T follicular helper cell (primary cell): ENCODE results near the gene CCR6.
A peak's percentile ranks its signal among the peaks of the same experiment; 100 is the strongest.
"Not testable (repeated sequence)": the region's sequence is repeated elsewhere in the genome, so short reads cannot be mapped to it uniquely, and the experiment has no call there.

Source experiments
- DNase-seq: peaks from one replicate; pipeline ENCODE4 v3.0.0-alpha.2; 2020; ENCODE audit warnings: low read depth

The CCR6 gene

DNA sequence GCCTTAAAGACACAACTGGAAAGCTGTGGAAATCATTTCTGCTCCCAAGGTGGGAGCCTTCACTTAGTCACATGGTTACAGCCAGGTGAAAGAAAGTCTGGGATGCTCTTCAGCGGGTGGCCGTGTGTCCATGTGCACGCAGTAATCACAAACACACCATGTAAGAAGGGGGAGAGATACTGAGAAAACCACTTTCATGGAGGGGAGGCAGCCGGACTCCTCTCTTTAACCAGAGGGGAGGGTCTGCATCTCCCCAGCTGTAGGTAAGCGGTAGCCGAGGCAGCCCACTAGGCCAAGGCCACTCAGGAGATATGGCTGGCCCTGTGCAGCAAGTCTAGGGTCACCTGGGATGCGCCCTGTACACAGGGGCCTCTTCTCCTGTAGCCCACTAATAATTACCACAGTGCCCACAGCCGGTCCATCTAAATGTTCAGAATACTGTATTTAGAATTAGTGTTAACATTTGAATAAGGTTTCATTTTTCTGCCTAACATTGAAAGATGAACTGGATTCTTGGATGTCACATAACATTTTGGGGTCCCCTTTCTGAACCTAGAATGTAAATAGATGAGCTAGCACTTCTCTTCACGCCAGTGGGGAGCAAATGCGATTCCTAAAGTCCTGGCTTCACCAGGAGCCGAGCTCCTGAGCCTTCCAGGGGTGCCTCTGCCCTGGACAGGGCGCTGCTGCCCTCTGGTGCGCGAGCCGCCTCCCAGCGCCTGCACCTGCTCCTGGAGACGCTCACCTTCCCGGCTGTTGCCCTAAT lies 19.0 kb downstream of the CCR6 start:
- DNase-seq, result peak; percentile 45

DNA sequence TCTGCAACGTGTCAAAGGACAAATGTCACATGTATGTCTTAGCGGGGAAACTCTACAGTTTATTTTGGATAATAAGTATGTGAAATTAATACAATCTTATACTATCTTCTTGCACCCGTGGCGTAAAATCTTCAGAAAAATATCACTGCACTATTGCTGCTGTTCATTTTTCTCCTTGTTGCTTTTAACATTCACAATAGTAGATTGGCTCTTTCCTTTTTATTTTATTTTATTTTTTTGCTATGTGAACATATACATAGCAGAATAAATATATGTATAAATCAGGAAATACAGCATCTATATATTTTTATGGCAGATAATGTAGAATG lies 19.5 kb downstream of the CCR6 start:
- DNase-seq, result no peak

DNA sequence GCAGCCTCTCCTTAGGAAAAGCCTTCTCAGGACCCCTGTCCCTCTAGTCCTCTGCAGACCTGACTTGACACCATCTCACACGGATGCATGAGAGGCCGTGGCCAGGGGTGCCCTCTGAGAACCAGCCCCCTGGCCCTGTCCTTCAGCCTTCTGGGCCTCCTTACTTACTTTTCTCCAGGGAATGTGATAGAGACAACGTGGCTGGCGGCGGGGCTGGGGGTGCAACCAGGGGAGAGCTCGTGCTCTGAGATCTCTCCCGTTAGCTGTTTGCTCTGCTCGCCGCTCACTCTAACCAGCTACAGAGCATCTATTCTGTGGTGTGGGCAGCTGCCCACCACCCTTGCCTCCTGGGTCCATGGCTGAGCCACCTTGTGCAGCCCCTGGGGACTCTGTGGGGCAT lies 20.1 kb downstream of the CCR6 start:
- DNase-seq, result no peak

DNA sequence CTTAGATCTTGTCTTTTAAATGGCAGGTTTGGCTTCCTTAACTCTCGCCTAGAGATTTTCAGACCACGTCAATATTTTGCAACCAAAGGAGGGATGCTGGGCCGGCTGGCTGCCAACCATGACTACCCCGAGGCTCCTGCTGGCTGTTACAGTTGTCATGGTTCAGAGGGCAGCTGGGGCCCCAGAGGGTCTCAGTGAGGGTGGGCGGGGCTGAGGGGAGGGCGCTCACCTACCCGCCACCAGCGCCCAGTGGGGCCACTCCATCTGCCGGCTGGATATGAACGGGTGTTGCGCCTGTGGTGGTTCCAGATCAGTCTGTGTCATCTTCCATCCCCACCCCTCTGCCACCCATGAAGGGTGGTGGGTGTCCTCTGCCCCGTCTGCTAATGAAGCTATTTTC lies 22.6 kb downstream of the CCR6 start:
- DNase-seq, result no peak

DNA sequence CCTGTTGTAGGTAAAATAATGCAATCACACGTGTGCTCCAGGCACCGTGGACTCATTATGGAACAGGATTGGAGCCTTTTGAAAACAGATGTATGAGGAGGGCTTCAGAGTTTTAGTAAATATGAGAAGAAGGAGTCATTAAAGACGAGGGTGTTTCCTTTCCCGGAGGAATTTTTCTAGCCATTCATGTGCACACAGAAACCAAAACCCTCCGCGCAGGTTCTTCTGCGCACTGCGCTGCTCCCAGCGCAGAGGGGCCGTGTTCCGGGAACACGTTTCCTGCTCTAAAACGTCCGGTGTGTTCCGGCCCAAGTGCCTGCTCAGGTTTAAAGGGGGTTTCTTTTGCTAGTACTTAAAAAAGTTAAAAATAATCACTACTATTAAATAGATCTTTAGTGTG lies 23.2 kb downstream of the CCR6 start:
- no peak for DNase-seq

DNA sequence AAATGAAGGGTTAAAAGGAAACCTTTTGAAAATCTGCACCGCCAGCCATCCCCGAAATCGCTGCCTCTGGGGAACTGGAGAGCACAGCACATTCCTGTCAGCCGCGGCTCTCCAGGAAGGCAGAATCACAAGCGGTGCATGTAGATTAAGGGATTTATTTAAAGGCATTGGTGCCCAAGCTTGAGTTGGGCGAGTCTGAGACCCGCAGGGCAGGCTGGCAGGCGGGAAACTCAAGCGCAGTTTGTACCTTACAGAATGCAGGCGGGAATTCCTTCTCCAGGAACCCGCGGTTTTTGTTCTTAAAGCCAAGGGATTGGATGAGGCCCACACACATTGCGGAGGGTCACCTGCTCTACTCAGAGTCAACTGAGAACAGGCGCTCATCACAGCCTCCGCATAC lies 24.1 kb downstream of the CCR6 start:
- no peak for DNase-seq

DNA sequence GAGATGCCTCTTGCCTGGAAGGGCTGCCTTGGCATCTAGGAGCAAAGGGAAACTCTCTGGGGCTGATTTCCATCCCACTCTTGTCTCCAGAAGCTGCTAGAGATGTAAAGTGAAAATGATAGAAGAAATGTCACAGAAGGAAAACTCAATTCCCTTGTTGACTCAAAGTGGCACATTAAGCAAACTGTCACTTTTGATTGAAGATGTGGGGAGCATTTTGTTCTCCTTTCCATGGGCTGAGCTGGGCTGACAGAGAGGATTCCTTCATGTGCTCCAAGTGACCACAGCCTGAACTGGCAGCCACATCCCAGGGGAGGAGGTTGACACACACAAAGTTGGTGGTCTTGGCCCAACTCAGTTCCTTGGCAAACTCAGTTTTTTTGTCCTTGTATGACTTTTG lies 25.1 kb downstream of the CCR6 start:
- no peak for DNase-seq

DNA sequence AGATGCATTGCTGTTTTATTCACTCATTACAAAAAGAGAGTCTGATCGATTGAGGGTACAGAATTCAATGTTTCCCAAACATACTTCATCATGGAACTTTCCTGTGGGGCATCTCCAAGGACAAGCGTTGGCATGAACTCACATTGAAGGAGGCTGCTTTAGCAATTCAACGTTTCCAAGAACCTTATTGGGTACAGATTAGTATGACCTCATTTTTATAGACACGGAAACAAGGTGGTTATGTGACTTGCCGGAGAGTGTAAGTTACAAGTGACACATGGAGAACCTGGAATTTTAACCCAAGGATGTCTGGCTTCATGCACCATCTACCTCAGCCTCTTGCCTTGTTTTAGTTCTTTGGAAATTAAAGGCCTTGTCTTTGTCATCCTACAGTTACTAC lies 26.1 kb downstream of the CCR6 start:
- no peak for DNase-seq

DNA sequence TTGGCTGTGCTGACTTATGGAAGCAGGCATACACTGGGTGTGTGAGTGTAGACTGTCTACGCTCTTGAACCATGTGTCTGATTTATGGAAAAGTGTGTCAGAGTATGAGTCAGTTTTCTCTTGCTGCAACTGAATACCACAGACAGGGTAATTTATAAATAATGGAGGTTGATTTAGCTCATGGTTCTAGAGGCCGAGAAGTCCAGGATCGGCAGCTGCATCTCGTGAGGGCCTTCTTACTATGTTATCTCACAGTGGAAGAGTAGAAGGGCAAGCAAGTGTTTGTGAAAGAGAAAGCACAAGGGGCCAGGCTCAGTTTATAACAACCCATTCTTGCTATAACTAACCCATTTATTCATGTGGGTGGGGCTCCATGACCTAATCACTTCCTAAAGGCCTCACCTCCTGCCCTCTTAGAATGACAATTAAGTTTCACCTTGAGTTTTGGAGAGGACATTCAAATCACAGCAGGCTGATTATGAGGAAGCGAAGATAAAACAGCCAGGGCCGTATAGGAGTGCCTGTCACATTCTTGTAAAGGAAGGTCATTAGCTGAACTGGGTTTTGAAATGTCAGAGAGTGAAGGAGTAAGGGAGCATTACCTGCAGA lies 28.1 kb downstream of the CCR6 start:
- no peak for DNase-seq

DNA sequence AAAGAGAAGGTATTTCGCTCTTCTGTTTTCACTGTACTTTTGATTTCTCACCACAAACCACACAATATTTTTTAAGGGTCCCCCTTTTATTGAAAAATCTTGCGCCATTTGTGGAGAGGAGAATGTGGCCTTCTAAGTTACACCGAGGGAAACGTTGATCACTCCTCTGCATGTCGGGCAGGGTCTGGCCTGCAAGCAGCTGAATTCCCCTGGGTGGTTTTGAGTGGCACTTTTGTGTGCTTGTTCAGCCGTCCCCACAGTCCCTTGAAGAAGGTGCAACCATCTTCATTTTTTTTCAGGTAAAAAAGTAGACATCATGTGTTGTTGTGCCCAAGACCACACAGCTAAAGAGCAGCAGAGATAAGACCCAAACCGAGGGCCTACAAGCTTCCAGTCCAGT lies 28.8 kb downstream of the CCR6 start:
- DNase-seq, result no peak

DNA sequence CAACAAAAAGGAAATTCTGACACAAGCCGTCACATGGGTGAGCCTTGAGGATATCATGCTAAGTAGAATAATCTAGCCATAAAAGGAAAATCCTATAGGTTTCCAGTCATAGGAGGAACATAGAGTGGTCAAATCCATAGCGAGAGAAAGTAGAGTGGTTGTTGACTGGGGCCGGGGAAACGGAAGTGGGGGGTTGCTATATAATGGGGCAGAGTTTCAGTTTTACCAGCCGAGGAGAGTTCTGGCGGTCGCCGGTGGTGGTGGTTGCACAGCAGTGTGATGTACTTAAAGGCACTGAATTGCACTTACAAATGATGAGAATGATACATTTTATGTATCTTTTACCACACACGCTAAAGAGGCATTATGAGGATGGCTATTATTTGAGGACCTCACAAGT lies 30.0 kb downstream of the CCR6 start:
- DNase-seq, result no peak

DNA sequence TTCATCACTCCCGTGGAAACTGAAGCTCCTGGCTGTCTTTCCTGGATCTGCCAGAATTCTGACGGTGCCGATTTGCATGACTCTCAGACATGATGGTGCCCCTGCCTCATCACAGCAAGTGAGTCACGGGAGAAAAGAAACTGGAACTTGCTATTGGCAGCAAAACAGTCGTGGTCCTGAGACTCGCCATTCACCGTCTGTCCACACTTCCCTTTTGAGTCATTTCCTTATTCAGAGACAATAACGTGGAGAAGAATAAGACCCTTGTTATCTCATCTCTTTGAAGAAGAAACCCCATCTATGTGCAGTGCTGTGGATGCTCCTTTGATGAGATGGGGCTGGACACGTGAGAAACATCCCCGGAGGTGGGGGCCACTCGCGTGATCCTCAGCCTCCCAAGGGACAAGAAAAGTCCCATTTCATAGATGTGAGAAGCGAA lies 30.6 kb downstream of the CCR6 start:
- no peak for DNase-seq

DNA sequence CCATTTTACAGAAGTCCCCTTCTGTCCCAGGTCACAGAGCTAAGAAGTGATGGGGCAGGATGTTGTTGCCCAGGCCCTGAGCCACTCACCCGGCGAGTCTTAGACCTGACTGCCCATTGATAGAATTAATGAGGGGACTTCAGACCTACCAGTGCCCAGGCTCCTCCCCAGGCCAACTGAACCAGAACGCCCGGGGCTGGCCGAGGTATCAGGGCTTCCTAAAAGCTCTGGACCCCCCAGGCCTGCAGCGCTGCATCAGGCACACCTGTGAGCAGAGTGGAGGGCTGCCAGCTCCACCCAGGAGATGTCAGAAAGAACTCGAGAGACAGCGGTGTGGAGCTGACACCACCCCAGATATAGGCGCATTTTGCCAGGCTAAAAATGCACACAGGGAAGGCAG lies 31.4 kb downstream of the CCR6 start:
- no peak for DNase-seq

DNA sequence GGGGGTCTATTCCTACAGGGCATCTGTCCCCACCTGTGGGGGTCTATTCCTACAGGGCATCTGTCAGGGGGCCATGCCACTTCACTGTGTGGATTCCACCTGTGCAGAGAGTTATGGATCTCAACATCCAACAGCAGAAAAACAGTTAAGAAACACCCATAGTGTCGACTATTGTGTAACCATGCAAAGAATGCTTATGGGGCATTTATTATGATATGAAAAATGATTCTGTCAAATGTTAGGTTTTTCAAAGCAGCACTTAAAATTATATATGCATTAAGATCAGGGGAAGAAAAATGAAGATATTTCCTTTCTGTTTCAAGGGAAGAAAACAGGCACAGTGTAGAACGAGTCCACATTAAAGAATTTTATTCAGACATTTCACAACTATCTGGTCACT lies 32.0 kb downstream of the CCR6 start:
- no peak for DNase-seq

DNA sequence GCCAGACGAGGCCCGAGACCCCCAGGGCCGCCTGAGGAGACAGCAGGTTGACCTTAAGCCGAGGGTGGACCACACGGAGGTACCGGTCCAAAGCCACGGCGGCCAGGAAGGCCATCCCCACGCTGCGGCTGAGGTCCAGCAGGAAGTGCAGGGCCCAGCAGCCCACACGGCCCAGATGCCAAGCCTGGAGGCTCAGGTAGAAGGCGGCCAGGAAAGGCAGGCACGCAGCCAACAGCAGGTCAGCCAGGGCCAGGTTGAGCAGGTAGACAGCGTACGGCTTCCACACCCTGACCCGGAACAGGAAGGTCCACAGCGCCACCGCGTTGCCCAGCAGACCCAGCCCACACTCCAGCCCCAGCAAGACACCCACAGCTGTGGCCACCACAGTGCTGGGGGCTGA lies 34.5 kb downstream of the CCR6 start:
- DNase-seq, result no peak

DNA sequence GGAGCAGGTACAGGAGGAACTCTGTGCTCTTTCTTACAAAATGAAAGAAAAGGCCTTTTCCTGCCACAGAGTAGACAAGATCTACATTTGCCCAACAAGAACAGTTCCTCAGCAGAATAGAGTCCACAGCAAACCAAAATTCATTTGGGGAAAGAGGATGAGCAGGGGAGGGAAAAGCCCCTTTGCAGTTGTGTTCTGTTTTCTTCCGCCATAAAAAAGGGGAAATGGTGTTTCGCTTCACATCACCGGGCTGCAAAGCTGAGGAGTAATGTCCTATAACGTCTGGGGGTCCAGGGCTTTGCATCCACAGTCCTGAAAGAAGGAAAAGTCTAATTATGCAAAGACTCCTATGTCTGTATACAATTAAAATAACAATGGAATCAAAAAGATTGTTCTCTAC lies 35.0 kb downstream of the CCR6 start, which contains the start of gene GPR31:
TSS of gene GPR31 (minus strand) at position 118 of the 400 bp plus-strand sequence. CDS start 149 bp downstream, outside the sequence.
- no peak for DNase-seq

DNA sequence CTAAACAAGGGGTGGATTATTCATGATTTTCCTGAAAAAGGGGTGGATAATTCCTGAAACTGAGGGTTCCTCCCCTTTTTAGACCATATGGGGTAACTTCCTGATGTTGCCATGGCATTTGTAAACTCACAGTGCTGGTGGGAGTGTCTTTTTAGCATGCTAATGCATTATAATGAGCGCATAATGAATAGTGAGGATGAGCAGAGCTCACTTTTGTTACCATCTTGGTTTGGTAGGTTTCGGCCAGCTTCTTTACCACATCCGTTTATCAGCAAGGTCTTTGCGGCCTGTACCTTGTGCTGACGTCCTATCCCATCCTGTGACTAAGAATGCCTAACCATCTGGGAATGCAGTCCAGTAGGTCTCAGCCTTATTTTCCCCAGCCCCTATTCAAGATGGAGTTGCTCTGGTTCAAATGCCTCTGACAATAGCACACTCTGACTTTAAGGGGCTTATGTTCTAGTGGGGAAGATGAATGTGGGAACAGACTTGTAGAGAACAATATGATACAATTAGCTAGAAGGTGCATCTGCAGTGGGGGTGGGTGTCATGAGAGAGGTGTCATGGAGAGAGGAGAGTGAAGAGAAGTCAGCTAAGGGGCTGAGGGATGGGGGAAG lies 39.1 kb downstream of the CCR6 start:
- no peak for DNase-seq

DNA sequence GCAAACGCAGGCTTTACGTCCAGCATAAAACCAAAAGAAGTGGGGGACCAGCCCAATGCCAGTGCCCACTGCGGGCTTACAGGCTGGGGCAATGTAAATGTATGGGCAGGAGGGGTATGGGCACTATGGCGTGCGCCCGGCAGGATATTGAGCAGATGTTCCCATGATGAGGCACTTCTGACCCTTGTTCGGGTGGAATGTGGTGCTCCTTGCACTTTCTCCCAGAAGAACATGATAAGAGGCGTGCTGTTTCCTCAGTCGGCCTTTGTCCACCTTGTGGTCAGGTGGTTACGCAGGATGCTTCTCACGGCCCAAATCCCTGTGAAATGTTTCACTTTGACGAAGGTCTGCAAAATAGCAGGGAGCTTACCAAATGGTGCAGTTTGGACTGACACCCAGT lies 39.7 kb downstream of the CCR6 start:
- DNase-seq, result no peak

DNA sequence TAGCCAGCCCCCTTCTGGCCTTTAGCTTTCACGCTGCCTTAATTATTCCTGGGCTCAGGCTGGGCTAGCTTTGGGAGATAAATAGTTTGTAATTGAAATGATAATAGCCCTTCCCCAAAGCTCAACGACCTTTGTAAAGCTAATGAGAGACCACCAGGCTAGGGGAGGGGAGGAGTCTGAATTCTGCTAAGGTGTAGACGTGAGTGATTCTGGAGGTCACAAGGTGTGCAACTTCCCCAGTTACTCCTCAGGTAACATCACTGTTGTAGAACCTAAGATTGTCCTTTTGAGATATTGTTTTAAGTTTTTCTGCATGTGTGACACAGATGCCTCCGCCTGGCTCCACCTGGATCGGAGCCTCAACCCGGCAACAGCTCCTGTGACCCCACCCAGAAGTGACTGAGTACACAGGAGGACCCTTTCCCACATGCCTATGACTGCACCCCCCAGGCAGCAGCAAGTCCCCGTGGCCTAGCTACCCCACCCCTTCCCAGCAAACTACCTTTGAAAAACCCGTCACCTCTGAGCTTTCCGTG lies 40.6 kb downstream of the CCR6 start:
- DNase-seq, result no peak

DNA sequence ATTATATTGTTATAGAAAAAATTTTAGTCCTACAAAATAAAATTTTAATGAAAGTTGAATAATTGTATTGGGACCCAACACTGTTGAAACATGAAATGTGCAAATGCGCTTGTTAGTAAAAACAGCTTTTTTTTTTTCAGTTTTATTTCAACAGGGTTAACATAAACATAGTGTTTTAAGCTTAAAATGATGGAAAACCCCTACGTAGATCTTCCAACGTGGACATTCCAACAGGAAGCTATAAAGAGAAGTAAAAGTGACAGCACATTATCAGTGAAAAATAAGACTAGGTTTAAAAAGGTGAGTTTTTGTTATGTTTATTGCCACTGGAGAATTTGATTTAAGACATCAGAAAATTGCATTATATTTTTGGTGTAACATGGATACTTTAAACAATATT lies 41.4 kb downstream of the CCR6 start:
- DNase-seq, result no peak

DNA sequence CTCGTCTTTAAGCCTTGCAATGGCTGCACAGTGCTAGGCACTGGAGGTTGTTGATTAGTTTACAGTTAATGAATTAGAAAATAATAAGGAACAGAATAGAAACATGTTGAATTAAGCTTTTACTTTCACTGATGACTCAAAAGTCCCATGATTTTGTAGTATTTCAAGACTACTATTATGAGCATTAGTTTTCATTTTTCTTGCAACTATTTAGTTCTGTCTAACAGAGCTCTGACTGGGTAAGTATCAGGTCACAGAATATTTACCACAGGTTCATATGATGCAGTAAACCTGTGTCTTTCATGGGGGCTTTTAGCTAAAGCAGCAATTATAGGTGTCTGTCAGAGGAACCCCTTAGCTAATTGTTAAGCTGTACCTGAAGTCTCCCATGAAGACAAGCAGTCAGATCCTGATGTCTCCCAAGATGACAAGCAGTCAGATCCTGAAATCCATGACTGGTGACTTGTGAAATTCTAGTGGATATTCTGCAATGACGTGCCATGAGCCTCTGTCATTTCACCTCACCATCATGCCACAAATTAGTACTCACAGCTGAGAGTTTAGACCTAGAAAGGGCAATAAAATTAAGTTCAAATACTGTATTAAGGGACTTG lies 43.1 kb downstream of the CCR6 start:
- DNase-seq, result no peak

DNA sequence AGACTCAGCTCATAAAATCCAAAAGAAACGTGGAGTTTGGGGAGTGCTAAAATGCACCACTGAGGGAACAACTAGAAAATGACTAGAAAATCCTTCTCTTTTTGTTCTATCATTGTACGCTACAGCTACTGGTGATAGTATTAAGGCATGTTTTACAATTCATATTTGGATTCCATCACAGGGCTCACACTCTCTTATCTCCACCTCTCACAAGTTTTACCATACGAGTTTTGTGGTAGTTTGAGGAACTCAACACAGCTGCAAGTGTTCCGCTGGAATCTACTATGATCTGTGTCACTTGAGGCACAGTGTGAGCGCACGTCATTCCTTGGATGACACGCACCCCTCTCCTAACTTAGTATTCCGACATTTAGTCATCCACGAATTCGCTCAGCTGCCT lies 44.8 kb downstream of the CCR6 start:
- DNase-seq, result not testable (repeated sequence)

DNA sequence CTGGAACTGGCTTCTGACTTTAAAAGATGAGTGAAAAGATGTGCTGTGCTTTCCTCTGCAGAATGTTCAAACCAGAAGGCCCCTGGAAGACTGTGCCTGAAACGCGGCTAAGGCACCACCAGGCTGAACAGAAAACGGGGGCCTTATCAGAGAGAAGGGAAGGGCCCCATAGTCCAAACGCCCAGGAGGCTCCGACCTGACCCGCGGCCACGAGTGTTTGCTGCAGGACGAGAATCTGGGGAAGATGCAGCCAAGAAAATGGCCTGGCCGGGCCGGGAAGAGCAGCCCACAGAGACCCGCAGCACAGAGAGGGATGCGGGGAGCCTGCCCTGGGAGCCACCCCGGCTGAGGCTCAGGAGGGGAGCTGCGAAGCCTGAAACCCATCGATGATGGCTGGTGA lies 45.4 kb downstream of the CCR6 start:
- not testable (repeated sequence) for DNase-seq
